HG03103 (cell line): ENCODE measurements around the gene RHOJ.

Experiments used
- ATAC-seq: cut with Tn5 transposase; IDR thresholded peaks from one replicate; pipeline ENCODE4 v1.9.1; 2021; ENCODE audit warnings: low read depth; ENCODE audit not compliant: unreplicated experiment

RHOJ gene

DNA sequence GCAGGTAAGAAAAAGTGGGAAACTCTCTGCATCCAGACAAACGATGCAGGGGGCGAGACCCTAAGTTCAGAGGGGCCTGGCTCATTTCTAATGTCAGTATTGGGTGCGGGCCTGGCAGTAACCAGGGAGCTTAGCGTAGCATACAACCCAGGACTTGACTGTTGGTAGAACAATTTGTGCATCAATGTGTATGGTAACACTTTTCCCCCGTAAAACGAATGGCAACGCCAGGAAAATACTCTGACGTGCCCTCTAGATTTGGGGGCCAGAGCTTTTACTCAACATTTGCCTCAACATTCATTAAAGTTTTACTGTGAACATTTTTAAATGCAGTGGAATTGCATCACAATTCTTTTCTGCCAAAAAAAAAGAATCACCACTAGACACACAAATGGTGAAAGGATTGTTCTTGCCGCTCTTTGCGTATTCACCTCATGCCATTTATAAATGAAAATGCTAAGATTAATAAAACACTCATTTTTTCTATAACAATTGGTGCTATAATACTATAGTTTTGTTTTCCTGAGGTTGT is 867 bp downstream of the RHOJ start:
- ATAC-seq, result no peak

DNA sequence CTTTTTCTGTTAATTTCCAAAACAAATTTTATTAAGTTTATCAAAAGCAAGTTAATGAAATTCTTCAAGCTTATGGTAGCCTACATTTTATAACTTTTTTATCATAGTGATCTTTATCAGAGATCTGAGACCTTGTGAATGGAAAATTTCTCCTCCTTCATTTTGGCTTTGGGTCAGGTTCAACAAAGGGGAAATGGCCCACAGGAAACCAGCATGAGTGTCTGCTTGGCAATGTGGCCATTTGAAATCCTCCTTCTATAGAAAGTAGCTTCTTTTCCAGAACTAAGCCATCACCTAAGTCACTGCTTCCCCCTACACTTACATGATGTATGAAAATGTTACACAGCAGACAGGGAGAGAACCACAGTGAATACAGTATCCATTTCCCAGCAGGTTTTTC is 1.6 kb downstream of the RHOJ start:
- no peak for ATAC-seq

DNA sequence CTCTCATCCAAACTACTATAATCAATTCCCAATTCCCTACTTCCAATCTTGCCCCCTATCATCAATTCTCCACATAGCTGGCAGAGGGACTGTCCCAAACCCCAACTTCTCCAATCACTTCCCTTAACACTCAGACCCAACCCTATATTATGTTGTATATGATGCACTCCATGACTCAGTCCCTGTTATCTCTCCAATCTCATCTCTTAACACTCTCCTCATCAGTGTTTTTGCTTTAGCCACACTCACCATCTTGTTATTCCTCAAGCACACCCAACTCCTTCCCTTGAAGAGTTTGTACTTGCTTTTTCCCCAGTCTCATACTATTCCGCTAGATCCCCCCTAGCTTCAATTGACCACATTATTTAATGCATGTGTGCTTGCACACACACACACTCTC is 4.9 kb downstream of the RHOJ start:
- ATAC-seq, result no peak

DNA sequence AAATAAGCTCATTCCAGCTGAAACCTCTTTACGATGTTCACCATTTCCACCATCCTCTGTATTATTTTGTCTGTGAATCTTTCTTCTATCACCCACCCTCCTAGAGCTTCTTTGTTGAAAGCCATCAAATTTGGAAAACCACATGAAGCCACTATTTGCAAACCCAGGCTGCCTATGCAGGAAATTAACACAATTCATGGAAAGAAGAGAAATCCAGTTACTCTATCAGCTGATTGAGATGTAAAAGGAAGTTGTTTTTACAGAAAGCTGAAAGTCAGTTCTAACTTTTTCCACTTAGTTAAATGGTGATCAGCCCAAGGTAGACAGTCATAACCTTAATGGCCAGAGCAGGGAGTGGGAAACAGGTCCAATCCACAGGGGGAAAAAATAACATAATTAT is 6.6 kb downstream of the RHOJ start:
- no peak for ATAC-seq

DNA sequence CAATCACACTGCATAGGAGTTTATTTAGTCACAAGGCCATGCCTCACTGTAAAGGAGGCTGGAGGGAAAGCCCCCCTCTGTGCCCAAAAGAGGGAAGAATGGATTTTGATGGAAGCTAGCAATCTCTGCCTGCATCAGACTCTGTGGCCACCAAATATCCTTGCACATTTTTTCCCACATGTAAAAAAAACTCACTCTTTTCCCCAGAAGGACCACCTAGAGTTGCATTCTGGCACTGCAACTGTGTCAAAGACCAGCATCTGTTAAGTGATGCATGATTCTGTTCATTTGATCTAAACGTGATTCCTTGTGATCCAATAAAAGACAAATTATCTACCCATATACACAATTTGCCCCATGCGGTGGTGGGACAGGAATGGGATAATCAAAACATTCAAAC is 8.0 kb downstream of the RHOJ start:
- ATAC-seq, result no peak

DNA sequence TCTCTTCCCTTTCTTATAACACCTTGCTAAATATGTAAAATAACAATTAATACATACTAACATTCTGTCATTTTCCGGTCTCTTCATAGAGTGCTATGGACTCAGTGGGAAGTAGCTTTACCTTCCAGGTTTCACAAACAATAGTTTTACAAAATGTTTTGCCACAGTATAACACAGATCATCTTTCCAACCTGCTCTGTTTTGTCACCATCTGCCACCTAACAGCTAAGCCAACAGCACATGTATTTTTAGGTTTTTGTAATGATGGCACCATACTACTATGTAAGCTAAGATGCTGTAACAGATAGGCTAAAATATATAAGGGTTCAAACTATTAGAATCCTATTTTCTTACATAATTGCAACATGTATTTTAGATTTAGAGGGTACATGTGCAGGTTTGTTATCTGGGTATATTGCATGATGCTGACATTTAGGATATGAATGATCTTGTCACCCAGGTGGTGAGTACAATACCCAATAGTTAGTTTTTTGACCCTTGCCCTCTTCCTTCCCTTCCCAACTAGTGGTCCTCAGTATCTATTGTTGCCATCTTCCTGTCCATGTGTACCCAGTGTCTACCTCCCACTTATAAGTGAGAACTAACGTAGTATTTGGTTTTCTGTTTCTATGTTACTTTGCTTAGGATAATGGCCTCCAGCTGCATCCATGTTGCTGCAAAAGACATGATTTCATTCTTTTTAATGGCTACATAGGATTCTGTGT is 8.7 kb downstream of the RHOJ start:
- no peak for ATAC-seq

DNA sequence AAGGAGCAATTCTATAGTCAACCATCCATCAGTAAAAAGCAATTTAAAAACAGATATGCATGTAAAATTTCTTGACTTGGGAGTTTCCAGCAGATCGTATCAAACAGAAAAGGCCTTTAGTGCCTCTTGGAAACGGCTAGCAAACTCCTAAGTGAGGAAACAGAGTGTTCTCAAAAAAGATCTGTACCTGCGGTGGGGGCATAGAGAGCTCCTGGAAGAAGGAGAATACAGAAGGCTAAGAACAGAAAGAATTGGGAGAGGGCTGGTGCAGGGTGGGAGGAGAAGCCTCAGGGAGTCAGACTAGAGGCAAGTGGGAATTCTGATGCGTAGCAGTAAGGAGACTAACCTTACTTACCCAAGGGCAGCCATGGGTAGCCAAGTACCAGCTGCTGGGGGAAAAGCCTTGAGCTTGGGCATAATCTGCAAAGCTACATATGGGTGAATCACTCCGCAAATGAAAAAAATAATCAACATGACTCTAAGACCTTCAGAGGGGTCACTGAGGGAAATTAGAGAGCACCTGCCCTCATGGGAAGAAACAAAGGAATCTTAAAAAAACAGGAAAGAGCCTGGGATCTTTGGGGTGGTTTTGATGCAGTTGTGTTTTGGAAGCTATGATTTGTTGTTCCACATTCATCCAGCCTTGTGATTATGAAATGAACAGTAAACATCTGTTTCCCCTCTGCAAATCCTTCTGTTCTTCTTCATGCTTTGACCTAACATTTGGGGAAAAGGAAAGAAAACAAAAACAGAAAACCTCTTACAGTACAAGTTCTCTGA is 10.4 kb downstream of the RHOJ start:
- no peak for ATAC-seq

DNA sequence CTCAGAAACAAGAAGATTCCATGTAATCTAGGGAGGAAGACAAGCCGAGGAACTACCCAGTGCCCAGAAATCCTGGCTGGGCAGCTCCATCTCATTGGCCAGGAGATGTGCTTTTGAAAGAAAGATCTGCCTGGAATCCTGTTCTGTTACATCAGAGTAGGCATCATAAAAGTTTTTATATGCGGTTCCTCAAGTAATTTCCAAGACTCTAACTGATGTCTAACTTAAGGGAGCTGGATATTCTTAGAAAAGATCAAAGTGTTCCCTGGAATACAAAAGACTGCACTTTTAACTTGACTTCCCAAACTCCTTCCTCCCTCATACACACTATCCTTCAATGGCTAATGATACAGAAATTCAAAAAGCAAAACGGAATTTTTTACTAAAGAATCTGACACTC is 16.3 kb downstream of the RHOJ start:
- ATAC-seq, result no peak

DNA sequence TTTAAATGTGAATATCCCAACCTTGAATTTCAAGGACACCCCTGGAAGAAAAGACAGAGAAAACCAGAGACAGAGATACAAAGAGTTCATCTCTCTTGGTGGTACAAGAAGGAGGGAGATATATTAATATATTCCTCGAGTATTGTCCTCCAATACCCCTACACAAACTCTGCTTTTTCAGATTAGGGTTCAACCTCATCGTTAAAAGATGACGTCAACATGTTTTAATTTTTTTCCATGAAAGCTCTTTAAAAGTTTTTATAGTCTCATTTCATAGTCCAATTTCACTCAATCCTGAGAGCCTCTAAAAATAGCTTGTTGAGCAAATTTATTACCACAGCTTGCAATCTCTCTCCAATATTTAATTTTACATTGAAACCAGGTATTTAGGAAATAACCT is 19.4 kb downstream of the RHOJ start:
- ATAC-seq, result no peak

DNA sequence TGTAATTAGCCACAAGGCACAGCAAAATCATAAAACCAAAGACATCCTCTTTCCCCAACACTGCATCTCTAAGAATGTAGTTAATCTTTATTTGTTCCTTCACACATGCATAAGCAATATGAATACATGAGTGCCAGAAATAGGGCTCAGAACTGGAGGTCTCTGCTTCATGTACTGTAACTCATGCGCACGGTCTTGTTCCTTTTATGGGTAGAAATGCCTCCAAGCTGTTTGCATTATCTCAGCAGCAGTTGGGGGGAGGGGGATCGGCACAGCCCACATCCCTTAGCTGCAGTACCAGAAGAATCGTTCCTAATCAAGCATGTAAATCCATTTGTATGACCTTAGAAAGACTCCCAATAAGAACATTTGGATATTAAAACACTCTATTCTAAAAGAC is 20.0 kb downstream of the RHOJ start:
- no peak for ATAC-seq

DNA sequence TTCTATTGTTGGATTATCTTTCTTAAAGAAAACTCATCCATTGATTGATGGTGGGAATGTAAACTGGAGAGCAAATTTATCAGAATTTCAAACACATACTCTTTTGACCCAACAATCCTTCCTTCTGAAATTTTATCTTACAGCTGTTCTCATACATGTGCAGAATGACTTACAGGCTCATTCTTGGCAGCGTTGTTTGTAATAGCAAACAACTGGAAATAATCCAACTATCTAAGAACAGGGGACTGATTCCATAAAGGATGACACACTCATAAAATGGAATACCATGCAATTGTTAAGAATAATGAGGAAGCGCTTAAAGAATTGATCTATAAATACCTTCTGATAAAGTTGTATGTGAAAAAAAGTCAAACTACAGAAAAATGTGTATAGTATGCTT is 24.0 kb downstream of the RHOJ start:
- ATAC-seq, result no peak

DNA sequence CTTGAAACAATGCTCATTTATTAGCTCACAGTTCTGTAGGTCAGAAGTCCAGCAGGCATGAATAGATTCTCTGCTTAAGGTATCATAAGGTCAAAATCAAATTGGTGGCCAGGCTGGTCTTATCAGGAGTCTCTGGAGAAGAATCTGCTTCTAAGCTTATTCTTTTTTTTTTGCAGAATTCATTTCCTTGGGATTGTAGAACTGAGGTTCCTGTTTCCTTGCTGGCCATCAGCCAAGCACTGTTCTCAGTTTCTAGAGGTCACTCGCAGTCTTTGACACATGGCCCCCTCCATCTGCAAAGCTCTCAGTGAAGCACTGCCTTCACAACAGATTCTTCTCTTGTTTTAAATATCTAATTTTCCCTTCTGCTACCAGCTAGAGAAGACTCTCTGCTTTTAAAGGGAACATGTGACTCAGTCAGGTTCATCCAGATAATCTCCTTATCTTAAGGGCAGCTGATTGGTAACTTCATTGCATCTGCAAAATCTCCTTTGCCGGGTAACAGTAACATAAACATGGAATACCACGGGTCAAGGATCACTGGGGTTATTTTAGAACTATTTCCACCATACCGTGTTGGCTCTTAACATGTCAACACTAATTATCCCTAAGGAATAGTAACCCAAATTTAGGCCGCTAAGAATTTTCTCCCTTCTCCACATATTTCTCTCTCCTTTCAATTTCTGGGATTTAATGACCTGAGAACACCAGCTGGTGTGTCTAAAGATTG is 25.3 kb downstream of the RHOJ start:
- no peak for ATAC-seq

DNA sequence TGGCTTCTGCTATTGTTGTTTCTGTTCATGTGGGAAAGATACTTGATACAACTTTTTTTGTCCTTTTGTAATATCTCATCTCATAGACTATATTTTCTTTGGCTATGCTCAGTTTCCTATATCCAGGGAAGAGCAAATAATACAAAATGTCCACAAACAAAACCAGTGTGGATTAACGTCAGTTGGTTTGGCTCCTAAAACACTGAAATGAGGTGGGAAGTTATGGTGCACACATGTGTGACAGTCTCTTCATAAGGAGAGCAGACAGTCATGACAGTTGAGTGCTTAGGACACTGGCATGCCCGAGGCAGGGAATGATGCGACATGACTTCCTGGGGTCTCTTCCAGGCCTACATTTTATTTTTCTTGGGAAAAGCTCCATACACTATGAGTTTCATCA is 27.5 kb downstream of the RHOJ start:
- ATAC-seq, result no peak

DNA sequence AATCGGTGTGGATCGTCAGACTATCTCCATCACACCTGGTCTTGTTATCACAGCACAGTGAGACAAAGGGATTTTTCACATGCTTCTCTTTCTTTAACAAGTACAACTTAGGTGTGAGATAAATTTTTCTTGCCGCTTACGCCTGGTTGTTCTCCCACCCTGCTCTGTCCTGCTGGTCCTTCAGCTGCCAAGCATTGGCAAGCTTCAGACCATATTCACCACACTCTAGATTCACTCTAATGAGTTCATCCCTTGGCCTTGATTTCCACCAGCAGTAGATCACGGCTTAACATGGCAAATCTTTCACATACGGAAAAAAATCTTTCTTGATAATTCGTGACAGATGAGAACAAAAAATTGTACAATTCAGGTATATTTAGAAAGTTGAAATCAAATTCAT is 33.5 kb downstream of the RHOJ start:
- no peak for ATAC-seq

DNA sequence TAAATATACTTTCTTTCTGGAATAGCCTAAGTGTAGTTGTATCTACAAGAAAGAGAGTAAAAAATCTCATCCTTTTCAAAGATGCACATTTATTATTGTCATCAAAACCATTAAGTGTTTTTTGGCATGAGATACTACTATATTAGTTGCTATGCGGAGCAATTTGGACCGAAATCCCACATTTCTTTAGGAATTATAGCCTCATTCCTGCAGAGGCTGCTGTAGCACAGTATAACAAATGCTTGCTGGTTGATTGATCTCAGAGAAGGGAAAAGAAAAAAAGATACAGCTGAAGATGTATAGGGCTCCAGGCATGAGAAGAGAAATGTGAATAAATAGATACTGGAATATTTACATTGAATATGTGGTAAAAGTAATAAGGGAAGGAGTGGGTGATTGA is 36.0 kb downstream of the RHOJ start:
- no peak for ATAC-seq

DNA sequence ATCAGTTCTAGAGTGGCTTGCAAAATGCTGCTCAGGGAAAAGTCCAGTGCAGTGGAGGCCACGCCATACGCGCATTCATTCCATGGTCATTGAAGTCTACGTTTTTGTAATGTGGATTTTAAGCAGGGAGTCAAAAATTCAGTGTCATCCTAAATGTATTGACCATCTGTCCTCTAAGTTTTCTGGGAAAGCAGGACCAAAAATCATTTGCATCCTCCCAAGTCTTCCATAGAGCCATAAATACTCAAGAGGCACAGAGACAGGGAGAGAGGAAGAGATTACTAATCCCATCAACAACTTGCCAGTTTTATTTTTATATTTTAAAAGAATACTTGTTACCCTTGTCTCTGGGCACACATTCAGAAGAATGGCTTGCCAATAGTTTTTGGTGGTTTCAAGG is 36.9 kb downstream of the RHOJ start:
- ATAC-seq, result no peak

DNA sequence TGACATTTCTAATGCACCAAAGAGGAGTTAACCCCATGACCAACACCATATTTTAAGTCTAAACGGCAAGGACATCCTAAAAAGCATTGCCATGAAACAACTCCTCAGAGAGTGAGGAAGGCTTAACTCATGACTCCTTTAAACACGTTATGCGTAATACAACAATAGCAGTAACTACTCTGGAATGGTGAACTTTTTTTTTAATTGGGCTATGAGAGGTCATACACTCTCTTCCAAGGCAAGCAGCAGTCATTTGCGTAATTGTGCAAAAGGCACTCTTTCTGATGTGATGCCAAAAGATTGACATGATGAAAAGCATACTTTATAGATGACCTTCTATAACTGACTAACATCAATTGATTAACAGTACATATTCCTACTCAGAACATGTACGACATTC is 39.4 kb downstream of the RHOJ start:
- ATAC-seq, result no peak

DNA sequence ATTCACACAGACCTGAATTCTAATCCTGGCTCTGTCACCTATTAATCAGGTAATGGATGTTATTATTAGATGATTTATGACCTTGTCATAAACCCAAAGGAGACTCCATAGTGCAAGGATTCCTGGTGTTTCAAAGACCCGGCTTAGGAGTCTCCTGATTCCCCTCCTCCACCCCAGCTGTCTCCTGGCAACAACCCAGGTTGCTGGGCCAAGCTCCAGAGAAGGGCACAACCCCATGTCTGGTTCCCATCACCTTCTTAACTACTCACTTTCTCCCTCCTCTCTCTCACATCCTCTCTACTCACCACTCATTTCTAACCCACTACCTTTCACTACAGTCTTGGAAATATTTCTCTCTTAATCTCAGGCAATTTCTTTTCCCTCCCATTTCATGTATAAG is 41.6 kb downstream of the RHOJ start:
- ATAC-seq, result no peak

DNA sequence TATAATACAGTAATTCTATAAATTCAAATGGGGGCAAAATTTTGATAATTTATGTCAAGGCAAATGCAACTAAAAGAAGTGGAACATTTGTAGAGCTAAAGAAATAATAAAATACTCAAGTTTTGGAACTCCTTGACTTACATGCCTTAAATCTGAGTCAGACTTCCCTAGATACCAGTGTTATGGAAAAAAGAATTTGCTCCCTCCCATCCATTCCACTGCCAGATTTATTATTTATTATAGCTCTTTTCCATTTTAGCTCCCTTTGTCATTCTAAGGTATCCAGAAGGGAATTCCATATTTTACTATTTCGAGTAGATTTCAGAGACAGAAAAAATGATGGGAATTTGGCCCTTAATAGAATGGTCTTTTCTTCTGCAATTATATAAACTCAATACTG is 44.0 kb downstream of the RHOJ start:
- no peak for ATAC-seq

DNA sequence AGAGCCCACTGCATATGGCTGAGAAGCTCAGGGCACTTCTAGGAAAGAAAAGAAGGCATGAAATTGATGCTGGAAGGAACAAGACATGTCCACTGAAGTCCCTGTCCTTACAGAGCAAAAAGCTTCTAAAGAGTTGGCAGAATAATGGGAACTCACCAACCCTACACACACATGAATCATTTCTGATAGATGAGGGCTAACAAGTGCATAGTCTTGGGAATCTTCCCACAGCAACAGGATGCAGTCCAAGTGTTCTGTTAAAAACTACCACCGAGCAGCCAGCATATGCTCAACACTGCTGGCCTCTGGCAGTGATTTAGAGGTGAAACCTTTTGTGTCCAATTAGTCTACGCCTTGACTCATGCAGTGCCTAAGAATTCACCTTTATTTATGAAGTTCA is 44.8 kb downstream of the RHOJ start:
- ATAC-seq, result no peak

DNA sequence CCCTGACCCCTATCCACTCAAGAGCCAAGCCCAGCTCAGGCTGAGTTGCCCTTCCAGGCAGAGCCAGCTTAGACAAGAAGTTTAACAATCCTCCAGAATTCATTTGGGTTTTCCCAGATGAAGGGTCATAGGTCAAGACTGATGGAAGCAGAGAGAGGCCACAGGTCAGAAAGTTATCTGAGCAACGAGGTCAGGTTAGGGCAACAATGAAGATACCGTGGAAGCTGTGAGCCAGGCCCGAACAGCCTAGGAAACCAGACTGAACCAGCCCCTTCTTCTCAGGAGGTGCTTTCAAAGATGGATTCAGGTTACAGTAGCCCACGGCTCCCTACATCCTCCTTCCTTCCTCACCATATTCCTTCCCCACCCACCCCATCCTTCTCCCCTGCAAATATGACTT is 53.1 kb downstream of the RHOJ start:
- ATAC-seq, result no peak
